ENCODE measurements around the gene FXR1. TPM values are rescaled to one million over a fixed set of nuclear protein-coding genes. Genes with fewer than 3 reads are reported as not detected.
"Not testable (repeated sequence)": the region's sequence is repeated elsewhere in the genome, so short reads cannot be mapped to it uniquely, and the experiment has no call there.

FXR1 gene
- total RNA-seq (2022) (126 and 137 TPM in 2 replicates), Bru-seq, nascent RNA (percentile 91 among the genes with signal in this experiment), BruChase-seq, experiment 1, labeled RNA remaining after a 2-hour chase (percentile 91 among the genes with signal in this experiment), BruChase-seq, experiment 2, labeled RNA remaining after a 6-hour chase (percentile 90 among the genes with signal in this experiment)
- long read RNA-seq, full-length matches to known transcripts = 51 of 80 reads
- long read RNA-seq, partial matches to known transcripts = 19 of 80 reads
- long read RNA-seq, other reads (novel, unspliced or antisense) = 10 of 80 reads

DNA sequence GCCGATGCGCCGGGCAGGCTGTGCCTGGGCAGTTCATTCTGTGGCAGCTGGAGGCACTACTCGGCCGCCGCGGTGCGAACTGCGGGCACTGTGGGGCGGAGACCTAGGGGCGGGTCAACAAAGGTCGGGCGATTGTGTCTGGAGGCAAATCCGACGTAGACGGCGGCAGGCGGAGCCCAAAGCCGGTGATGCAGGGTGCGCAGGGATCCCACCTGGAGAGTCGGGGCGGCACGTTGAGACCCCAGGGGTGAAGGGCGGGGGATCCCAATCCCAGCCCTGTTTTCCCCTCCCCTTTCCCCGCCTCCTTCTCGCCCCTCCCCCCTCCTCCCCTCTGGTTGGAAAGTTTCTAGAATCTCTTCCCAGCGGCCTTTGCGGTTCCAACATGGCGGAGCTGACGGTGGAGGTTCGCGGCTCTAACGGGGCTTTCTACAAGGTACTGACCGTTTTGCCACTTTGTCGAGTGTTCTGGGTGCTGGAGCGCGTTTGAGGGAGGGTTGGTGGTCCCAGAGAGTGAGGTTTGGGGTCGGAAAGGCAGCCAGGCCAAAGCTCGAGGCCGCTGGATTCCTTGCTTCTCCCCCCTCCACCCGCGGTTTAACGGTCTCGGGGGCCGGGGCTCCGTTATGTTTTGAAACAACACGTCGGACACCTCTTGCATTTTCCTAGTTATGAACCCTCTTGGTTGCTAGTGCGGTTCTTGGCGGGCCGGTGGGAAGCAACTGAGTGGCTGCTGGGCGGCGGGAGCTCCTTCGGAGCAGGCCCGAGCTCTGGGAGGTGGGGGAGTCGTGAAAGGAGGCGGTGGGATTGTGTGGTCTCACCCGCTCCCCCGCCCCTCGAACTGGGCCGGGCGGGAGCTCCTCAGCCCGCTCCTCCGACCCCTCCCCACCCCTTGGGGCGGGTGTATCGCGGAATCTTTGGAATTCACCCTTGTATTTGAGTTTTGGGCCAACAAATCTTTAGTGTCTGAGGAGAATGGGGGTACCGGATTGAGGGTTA is at the start of gene FXR1:
Gene FXR1 (plus strand): TSS at position 367 of the 993 bp plus-strand sequence. CDS start 16 bp downstream, at position 383.
- Histone ChIP-seq H3K4me1 (peaks cover 21% of the 10 kb centered on the region), H3K4me3 (ENCODE audit: low read depth, low read length) (peak within 1 kb of the TSS; percentile 68), H3K9me3 (no peaks in the 10 kb centered on the region), H3K27me3 (replicated peaks; ENCODE audit: control insufficient read depth, insufficient read depth, low read length) (no peaks in the 10 kb centered on the region), H3K36me3 (ENCODE audit: control insufficient read depth, insufficient read depth, low read length) (no peaks in the 10 kb centered on the region)
- Mint-ChIP-seq H3K4me1 (ENCODE audit: low read depth, unreplicated experiment) (no peaks in the 10 kb centered on the region), H3K27ac (ENCODE audit: unreplicated experiment) (peak within 1 kb of the TSS; percentile 94), H3K36me3 (ENCODE audit: insufficient read depth, unreplicated experiment) (peaks cover 12% of the 10 kb centered on the region), H3K9me3 (ENCODE audit: unreplicated experiment) (no peaks in the 10 kb centered on the region), H3K27me3 (ENCODE audit: insufficient read depth, unreplicated experiment) (no peaks in the 10 kb centered on the region), H3K4me3 (ENCODE audit: unreplicated experiment) (peak within 1 kb of the TSS; percentile 98)
- peak; percentile 92 to 93 for DNase-seq
- ChIA-PET POLR2A (interaction anchor here (0.6 kb wide), 2 partner anchors 20 to 53 kb away, joined by 4 to 10 read pairs; no protein-coding TSS in a partner anchor), CTCF (interaction anchor here (0.5 to 1.3 kb wide), 3 partner anchors 77 to 1707 kb away, joined by 3 to 4 read pairs (median 3); partner anchors contain the start of gene DNAJC19)
- TF ChIP-seq CTCF (IDR thresholded peaks at IDR 0.05; ENCODE audit: insufficient read depth in 1 of 2, low read depth in 1 of 2, low read length in 1 of 2, severe bottlenecking in 1 of 2, unreplicated experiment in 1 of 2) = peak; percentile 57 to 78
- BruUV-seq (replicated peaks) = no TSS peak
- intact Hi-C loops (cut with micrococcal nuclease; ENCODE audit: unreplicated experiment) = loop anchor here (1.0 kb wide), 1 partner anchor 77 kb away; the partner anchor contains the start of gene DNAJC19

GRCh38 chr3:180870008-180870699 is 42.3 kb upstream of the FXR1 start:
- Mint-ChIP-seq H3K4me3 (ENCODE audit: unreplicated experiment) (peak overlapping the region; percentile 55), H3K4me1 (ENCODE audit: low read depth, unreplicated experiment) (no peaks in the 10 kb centered on the region), H3K27me3 (ENCODE audit: insufficient read depth, unreplicated experiment) (no peaks in the 10 kb centered on the region), H3K9me3 (ENCODE audit: unreplicated experiment) (no peaks in the 10 kb centered on the region), H3K27ac (ENCODE audit: unreplicated experiment) (no peak overlapping the region), H3K36me3 (ENCODE audit: insufficient read depth, unreplicated experiment) (no peaks in the 10 kb centered on the region)
- CTCF ChIA-PET = no interaction called here
- intact Hi-C loops (cut with micrococcal nuclease; ENCODE audit: unreplicated experiment) = no loop called here
- no peak for TF ChIP-seq CTCF (IDR thresholded peaks at IDR 0.05; ENCODE audit: insufficient read depth in 1 of 2, low read depth in 1 of 2, low read length in 1 of 2, severe bottlenecking in 1 of 2, unreplicated experiment in 1 of 2)
- Histone ChIP-seq H3K4me3 (ENCODE audit: low read depth, low read length) (no peak overlapping the region), H3K36me3 (ENCODE audit: control insufficient read depth, insufficient read depth, low read length) (no peaks in the 10 kb centered on the region), H3K4me1 (no peaks in the 10 kb centered on the region), H3K27me3 (replicated peaks; ENCODE audit: control insufficient read depth, insufficient read depth, low read length) (no peaks in the 10 kb centered on the region), H3K9me3 (no peaks in the 10 kb centered on the region)
- no TSS peak for BruUV-seq (replicated peaks)
- POLR2A ChIA-PET = no interaction called here
- peak in 1 of 2 experiments; percentile 18 for DNase-seq

- no peaks in the 10 kb centered on the region for H3K9me3 ChIP-seq
- no peaks in the 10 kb centered on the region for H3K4me1 ChIP-seq
- Mint-ChIP-seq H3K27ac (ENCODE audit: unreplicated experiment) (no peak overlapping the region), H3K9me3 (ENCODE audit: unreplicated experiment) (no peaks in the 10 kb centered on the region), H3K4me1 (ENCODE audit: low read depth, unreplicated experiment) (no peaks in the 10 kb centered on the region), H3K36me3 (ENCODE audit: insufficient read depth, unreplicated experiment) (no peaks in the 10 kb centered on the region), H3K27me3 (ENCODE audit: insufficient read depth, unreplicated experiment) (peaks cover 4% of the 10 kb centered on the region), H3K4me3 (ENCODE audit: unreplicated experiment) (no peak overlapping the region)
- intact Hi-C loops (cut with micrococcal nuclease; ENCODE audit: unreplicated experiment) = no loop called here
- no peak for DNase-seq
- H3K27me3 ChIP-seq (replicated peaks; ENCODE audit: control insufficient read depth, insufficient read depth, low read length) = no peaks in the 10 kb centered on the region
- no peak for TF ChIP-seq CTCF (IDR thresholded peaks at IDR 0.05; ENCODE audit: insufficient read depth in 1 of 2, low read depth in 1 of 2, low read length in 1 of 2, severe bottlenecking in 1 of 2, unreplicated experiment in 1 of 2)
- no peaks in the 10 kb centered on the region for H3K36me3 ChIP-seq (ENCODE audit: control insufficient read depth, insufficient read depth, low read length)
- CTCF ChIA-PET = no interaction called here
- no TSS peak for BruUV-seq (replicated peaks)
- no peak overlapping the region for H3K4me3 ChIP-seq (ENCODE audit: low read depth, low read length)
- POLR2A ChIA-PET = no interaction called here
Measured at GRCh38 chr3:180871901-180872300, 40.6 kb upstream of the FXR1 start.

DNA sequence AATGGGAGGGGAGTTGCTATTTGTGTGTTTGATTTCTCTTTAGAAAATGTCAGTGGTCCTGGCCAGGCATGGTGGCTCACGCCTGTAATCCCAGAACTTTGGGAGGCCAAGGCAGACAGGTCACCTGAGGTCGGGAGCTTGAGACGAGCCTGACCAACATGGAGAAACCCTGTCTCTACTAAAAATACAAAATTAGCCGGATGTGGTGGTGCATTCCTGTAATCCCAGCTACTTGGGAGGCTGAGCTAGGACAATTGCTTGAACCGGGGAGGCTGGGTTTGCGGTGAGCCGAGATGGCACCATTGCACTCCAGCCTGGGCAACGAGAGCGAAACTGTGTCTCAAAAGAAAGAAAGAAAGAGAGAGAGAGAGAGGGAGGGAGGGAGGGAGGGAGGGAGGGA is 40.0 kb upstream of the FXR1 start:
- H3K9me3 Mint-ChIP-seq (ENCODE audit: unreplicated experiment); H3K36me3 ChIP-seq (ENCODE audit: control insufficient read depth, insufficient read depth, low read length); H3K4me1 ChIP-seq; DNase-seq; H3K4me3 ChIP-seq (ENCODE audit: low read depth, low read length); CTCF ChIA-PET; H3K4me3 Mint-ChIP-seq (ENCODE audit: unreplicated experiment); H3K4me1 Mint-ChIP-seq (ENCODE audit: low read depth, unreplicated experiment); intact Hi-C loops (cut with micrococcal nuclease; ENCODE audit: unreplicated experiment); H3K36me3 Mint-ChIP-seq (ENCODE audit: insufficient read depth, unreplicated experiment); H3K27me3 Mint-ChIP-seq (ENCODE audit: insufficient read depth, unreplicated experiment); POLR2A ChIA-PET; H3K9me3 ChIP-seq; BruUV-seq (replicated peaks); H3K27ac Mint-ChIP-seq (ENCODE audit: unreplicated experiment); H3K27me3 ChIP-seq (replicated peaks; ENCODE audit: control insufficient read depth, insufficient read depth, low read length): not testable (repeated sequence)
